Motor neuron (in vitro differentiated cells): ENCODE data around the gene TSPEAR. TPM values are rescaled to one million over a fixed set of nuclear protein-coding genes. Genes with fewer than 3 reads are reported as not detected.
A peak's percentile ranks its signal among the peaks of the same experiment; 100 is the strongest.
"Not testable (repeated sequence)": the region's sequence is repeated elsewhere in the genome, so short reads cannot be mapped to it uniquely, and the experiment has no call there.

Experiments used
- ATAC-seq, 8 experiments: fragments of 200-7000 bp; cut with Tn5 transposase; replicated peaks in 6 of 8; 2 replicates each; pipeline ENCODE4 v1.8.0; 2021; ENCODE audit warnings: mild to moderate bottlenecking in 8 of 8, moderate library complexity in 8 of 8
- H3K27ac ChIP-seq, 2 donors: fragments of 250-450 bp; sonication (Bioruptor Pico); 2 replicates each; pipeline ENCODE4 v1.9.0; 2021; ENCODE audit warnings: antibody characterized with exemption in 2 of 2, mild to moderate bottlenecking in 2 of 2, moderate library complexity in 1 of 2
- H3K4me1 ChIP-seq, 2 donors: fragments of 250-450 bp; sonication (Bioruptor Pico); replicated peaks in 1 of 2; 2 replicates each; pipeline ENCODE4 v1.6.1; 2021; ENCODE audit warnings: antibody characterized with exemption in 2 of 2, mild to moderate bottlenecking in 2 of 2, moderate library complexity in 1 of 2
- H3K4me3 ChIP-seq, 5 donors: fragments of 250-450 bp; sonication (Bioruptor Pico); 2 replicates each; pipeline ENCODE4 v1.9.0; 2021; ENCODE audit warnings: antibody characterized with exemption in 5 of 5, mild to moderate bottlenecking in 5 of 5, moderate library complexity in 4 of 5
- WGBS, 10 experiments: fragments of 450-650 bp; shearing (Covaris generic); methylation state at CpG; one replicate each; pipeline ENCODE4 v1.0.0; 2022; 5-methylcytosine and 5-hydroxymethylcytosine counted together
- in situ Hi-C, 9 experiments: fragments of 400-800 bp; cut with MboI; loops; one replicate each; pipeline ENCODE4 v1.15.0; 2021; ENCODE audit warnings: low sequenced_read_pairs in 9 of 9, low pct_unique_long_range_greater_than_20kb in 2 of 9; ENCODE audit not compliant: unreplicated experiment in 9 of 9
- total RNA-seq, 8 experiments: library from RNA; unstranded; fragments of 300-600 nt; gene quantifications; 2 replicates each; pipeline versions ENCODE4 v1.2.3 to v1.2.4, GENCODE V29; 2022

TSPEAR gene
- total RNA-seq, 8 experiments from 2014 or later = 0.21 to 0.66 (median 0.31) TPM; not detected in 1

DNA sequence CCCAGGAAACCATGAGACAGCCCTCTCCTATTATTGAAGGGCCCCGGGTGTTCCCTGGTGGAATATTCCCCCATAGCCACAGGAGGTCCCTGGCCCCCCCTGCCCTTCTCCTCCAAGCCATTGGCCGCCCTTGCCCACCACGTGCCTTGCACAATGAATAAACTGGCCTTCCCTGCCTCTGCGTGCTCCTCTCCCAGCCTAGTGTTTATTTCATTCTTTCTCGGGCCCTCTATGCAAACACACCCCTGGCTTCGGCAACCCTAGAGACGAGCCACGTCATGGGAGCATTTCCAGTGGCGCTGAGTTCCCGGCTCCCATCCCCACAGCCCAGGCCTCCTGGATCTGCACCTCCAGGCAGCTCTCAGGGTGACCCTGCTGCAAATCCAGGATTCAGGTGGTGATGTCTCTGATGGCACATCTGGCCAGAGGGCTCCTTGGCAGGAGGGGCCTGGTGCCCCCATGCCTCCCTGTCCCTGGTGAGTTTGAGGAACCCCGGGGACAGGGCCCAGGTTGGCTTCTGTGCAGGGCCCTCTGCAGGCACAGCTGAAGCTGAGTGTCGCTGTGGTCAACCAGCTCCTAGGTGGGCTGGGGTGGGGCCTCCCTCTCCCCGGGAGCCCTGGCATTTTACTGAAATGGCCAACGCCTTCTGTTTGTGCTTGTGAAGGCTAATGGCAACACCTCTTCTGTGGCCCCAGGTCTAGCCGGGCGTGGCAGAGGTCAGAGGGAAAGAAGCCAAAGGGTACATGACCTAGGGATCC is 8.2 kb downstream of the TSPEAR start:
- Histone ChIP-seq H3K27ac (no peak overlapping the region), H3K4me1 (peaks cover 26 to 36% of the 10 kb centered on the region in 2 donors), H3K4me3 (no peak overlapping the region)
- in situ Hi-C loops = no loop called here
- peak; percentile 48 to 94 (median 80) for ATAC-seq
- 19 to 78% (median 35%) methylated on average over 1 to 6 of the region's 16 CpGs; no CpG with 5 or more reads in 4 of the 10 experiments for WGBS, 10 experiments

DNA sequence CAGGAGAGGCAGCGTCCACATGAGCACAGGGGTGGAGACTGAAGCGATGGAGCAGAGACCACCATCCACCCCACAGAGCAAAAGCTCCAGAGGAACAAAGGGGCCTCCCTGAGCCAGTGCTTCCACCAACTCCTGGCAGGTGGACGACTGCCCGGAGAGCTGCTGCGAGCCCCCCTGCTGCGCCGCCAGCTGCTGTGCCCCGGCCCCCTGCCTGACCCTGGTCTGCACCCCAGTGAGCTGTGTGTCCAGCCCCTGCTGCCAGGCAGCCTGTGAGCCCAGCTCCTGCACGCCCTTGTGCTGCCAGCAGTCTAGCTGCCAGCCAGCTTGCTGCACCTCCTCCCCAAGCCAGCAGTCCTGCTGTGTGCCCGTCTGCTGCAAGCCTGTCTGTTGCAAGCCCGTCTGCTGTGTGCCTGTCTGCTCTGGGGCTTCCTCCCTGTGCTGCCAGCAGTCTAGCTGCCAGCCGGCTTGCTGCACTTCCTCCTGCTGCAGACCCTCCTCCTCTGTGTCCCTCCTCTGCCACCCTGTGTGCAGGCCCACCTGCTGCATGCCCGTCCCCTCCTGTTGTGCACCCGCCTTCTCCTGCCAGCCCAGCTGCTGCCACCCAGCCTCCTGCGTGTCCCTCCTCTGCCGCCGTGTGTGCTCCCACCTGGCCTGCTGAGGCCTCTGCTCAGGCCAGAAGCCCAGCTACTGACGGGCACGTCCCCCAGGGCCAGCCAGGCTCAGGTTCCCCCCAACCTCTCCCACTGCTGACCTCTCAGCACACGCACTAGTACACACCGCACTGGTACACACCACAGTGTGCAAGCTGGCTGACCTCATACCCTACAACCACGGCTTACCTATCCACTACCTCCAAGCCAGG is 9.0 kb downstream of the TSPEAR start:
- no peak overlapping the region for H3K27ac ChIP-seq
- in situ Hi-C loops = no loop called here
- H3K4me3 ChIP-seq = no peak overlapping the region
- no peak for ATAC-seq
- H3K4me1 ChIP-seq = peaks cover 20 to 35% of the 10 kb centered on the region in 2 donors
- 42 to 87% methylated on average over 3 to 7 of the region's 22 CpGs; no CpG with 5 or more reads in 8 of the 10 experiments for WGBS, 10 experiments

DNA sequence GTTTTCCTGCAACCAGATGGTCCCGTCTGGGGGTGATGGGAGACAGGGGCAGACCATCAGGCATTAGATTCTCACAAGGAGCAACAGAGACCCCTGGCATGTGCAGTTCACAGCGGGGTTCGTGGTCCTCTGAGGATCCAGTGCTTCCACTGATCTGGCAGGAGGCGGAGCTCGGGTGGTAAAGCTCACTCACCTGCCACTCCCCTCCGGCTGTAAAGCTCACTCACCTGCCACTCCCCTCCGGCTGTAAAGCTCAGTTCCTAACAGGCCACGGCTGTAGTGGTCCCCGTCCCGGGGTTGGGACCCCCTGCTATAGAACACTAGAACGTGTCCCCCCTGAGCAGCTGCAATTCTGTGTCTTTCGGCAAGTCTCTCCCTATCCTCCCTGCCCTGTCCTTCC is 9.8 kb downstream of the TSPEAR start:
- in situ Hi-C loops = no loop called here
- H3K4me1 ChIP-seq = peaks cover 20 to 32% of the 10 kb centered on the region in 2 donors
- WGBS, 10 experiments = 0 to 100% (median 72%) methylated on average over 1 to 3 of the region's 12 CpGs; no CpG with 5 or more reads in 7 of the 10 experiments
- no peak for ATAC-seq
- H3K4me3 ChIP-seq = no peak overlapping the region
- no peak overlapping the region for H3K27ac ChIP-seq

DNA sequence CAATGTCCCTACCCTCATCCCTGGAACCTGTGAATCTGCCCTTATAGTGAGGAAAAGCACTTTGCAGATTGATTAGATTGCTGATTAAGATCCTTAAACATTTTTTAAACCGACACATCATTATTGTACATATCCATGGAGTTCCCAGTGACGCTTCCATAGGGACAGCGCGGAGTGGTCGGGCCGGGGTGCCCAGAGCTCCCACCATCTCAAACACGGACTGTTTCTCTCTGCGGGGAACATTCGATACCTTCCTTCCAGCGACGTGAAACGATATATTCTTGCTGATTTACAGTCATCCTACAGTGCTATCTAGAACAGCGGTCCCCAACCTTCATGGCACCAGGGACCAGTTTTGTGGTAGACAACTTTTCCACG is 10.4 kb downstream of the TSPEAR start:
- Histone ChIP-seq H3K27ac (no peak overlapping the region), H3K4me3 (no peak overlapping the region), H3K4me1 (peaks cover 19 to 32% of the 10 kb centered on the region in 2 donors)
- 50 to 100% (median 66%) methylated on average over 2 to 14 of the region's 14 CpGs; no CpG with 5 or more reads in 3 of the 10 experiments for whole genome bisulfite sequencing, 10 experiments
- in situ Hi-C loops = no loop called here
- ATAC-seq = no peak

DNA sequence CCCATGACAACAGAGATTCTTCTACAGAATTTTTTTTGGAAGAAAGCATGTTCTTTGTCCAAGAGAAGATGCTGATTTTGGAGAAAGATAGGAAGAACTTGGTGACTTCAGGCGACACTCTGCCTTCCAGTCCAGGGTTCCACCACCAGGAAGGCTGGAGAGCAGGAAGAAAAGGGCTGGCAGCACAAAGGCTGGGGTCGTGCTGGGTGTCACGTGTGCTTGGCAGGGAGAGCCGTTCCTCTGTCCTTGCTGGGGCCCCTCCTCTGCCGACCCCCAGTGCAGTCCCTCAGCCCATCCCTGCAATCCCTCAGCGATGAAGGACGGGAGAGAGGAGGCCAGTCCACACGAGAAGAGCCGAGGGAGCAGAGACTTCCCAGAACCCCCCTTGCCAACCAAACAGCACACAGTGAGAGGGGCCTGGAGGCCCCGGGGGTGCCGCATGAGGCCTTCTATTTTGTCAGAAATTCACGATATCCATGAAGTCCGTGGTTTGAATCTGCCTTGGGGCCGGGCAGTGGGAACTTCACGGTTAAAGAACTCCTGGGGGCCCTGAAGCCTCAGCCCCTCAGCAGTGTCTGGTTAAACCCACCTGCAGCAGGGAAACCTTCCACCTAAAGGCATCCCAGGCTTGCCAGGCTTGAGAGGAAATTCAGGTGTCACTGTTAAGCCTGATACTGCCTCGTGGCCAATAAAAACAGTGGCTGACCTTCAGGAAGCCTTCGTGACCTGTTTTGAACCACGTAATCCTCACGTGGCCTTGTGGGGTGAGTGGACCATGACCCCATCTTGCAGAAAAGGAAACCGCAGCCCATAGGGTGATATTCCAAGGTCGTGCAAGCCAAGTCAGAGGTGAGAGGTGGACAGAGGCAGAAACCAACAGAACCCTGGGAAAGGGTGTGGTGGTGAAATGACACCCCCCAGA is 11.0 kb downstream of the TSPEAR start:
- in situ Hi-C loops = no loop called here
- no peak overlapping the region for H3K27ac ChIP-seq
- H3K4me1 ChIP-seq = peaks cover 17 to 32% of the 10 kb centered on the region in 2 donors
- 0 to 100% (median 76%) methylated on average over 1 to 9 of the region's 21 CpGs; no CpG with 5 or more reads in 2 of the 10 experiments for WGBS, 10 experiments
- ATAC-seq = no peak
- H3K4me3 ChIP-seq = no peak overlapping the region

DNA sequence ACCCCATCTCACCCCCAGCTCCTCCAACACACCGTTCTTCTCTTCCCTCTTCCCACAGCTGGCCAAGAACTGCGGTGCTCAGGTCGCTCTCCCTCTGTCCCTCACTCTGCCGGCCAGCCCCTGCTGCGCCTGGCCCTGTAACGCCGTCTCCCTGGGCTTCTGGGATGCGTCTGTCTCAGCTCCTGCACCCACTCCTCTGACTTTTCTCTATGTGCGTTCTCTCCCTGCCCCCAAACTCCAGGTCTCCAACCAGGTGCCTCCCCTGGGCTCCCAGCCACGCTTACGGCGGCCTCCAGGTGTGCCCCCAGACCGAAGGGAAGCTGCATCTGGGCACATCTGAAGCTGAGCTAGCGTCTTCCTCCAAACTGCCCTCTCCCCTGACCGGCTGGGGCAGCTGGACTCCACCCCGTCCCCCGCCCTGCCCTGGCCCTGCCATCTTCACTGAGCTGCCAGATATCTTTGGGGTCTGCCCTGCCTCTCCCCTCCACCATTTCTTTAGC is 11.8 kb downstream of the TSPEAR start:
- no peak overlapping the region for H3K27ac ChIP-seq
- 4 to 77% methylated on average over 4 to 7 of the region's 17 CpGs; no CpG with 5 or more reads in 8 of the 10 experiments for WGBS, 10 experiments
- in situ Hi-C loops = no loop called here
- no peak for ATAC-seq
- peaks cover 14 to 32% of the 10 kb centered on the region in 2 donors for H3K4me1 ChIP-seq
- H3K4me3 ChIP-seq = no peak overlapping the region

DNA sequence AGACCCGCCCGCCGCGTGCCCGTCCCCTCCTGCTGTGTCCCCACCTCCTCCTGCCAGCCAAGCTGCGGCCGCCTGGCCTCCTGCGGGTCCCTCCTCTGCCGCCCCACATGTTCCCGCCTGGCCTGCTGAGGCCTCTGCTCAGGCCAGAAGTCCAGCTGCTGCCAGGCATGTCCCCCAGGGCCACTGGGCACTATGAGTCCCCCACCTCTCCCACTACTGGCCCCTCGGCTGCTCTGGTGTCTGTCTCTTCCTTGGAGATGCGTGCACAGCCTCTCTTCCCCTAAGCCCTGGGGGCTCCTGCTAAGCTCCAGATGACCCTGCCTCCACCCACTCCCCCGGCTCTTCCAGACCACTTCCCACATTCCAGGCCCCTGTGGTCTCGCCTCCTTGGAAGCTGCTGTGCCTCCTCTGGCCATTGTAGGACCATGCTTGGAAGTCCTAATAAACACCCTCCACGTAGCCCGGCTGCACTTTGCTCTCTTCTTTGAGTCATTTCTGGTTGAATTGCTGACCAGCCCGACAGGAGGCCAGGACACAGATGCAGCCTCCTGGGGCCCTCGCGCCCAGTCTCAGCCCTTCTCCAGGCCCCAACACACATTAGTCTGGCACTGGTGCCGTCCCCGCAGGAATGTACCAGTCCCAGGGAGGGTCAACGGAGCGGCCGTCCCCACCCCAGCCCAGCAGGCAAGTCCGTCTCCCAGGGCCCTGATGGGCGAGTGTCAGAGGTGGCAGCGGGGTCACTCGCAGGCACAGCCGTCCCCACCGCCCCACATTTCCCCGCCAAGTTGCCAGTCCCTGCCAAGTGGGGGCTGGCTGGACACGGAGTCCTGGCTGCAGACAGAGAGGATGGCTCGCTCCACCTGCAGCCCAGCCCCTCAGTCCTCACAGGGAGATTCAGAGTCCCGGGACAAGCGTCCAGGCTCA is 13.3 kb downstream of the TSPEAR start:
- in situ Hi-C loops = no loop called here
- Histone ChIP-seq H3K4me1 (peaks cover 10 to 32% of the 10 kb centered on the region in 2 donors), H3K4me3 (no peak overlapping the region), H3K27ac (no peak overlapping the region)
- peak in 6 of 8 experiments; percentile 18 to 65 (median 58) for ATAC-seq
- WGBS, 10 experiments = 31 to 85% (median 84%) methylated on average over 3 to 12 of the region's 35 CpGs; no CpG with 5 or more reads in 7 of the 10 experiments

DNA sequence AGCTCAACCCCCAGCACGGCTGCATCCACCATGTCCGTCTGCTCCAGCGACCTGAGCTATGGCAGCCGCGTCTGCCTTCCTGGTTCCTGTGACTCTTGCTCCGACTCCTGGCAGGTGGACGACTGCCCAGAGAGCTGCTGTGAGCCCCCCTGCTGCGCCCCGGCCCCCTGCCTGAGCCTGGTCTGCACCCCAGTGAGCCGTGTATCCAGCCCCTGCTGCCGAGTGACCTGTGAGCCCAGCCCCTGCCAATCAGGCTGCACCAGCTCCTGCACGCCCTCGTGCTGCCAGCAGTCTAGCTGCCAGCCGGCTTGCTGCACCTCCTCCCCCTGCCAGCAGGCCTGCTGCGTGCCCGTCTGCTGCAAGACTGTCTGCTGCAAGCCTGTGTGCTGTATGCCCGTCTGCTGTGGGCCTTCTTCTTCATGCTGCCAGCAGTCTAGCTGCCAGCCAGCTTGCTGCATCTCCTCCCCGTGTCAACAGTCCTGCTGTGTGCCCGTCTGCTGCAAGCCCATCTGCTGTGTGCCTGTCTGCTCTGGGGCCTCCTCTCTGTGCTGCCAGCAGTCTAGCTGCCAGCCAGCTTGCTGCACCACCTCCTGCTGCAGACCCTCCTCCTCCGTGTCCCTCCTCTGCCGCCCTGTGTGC is 14.1 kb downstream of the TSPEAR start, which contains the start of gene KRTAP10-12:
TSS of gene KRTAP10-12 (plus strand) at position 1 of the 639 bp plus-strand sequence. CDS start at position 31, 30 bp downstream.
- H3K4me1 ChIP-seq = peaks cover 10 to 26% of the 10 kb centered on the region in 2 donors
- ATAC-seq, H3K27ac ChIP-seq, in situ Hi-C loops, H3K4me3 ChIP-seq: not testable (repeated sequence)
- 80% methylated on average over 1 of the region's 21 CpGs; no CpG with 5 or more reads in 9 of the 10 experiments for WGBS, 10 experiments

DNA sequence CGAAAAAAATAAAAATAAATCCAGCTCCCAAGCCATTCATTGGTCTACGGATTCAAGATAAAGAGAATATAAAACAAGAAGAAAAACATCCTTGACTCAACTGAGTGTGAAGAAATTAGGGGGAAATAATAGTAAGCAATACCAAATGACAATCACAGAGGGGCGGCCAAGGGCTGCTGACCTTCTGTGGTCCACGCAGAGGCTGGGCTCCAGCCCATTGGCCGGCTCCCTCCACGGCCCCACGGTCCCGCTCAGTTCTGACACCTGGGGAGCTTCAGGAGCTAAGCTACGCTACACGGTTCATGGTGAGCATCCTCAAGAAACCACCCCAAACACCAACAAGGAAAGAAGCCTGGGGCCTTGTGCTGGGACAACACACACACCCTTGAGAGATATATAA is 14.8 kb downstream of the TSPEAR start:
- in situ Hi-C loops = no loop called here
- Histone ChIP-seq H3K27ac (no peak overlapping the region), H3K4me3 (no peak overlapping the region), H3K4me1 (peaks cover 10 to 24% of the 10 kb centered on the region in 2 donors)
- no peak for ATAC-seq
- WGBS, 10 experiments = 38 to 100% (median 87%) methylated on average over 1 to 10 of the region's 10 CpGs

DNA sequence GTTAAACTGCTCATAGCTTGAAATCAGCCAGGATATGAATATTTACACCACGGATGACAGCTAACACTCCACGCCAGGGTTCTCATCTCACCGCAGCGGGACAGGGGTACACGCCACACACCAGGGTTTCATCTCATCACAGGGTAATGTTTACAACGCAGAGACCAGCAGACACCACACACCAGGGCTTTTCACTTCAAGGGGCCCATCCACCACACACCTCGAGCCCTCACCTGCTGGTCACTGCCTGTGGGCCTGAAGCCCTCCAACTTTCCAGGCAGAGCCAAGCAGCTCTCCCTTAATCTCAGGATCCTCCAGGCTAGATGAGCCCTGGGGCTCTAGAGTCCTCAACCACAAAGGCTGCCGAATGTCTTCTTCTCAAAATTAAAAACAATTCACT is 15.7 kb downstream of the TSPEAR start:
- no peak for ATAC-seq
- in situ Hi-C loops = no loop called here
- WGBS, 10 experiments = 10 to 100% (median 81%) methylated on average over 1 to 8 of the region's 8 CpGs; no CpG with 5 or more reads in 2 of the 10 experiments
- H3K4me1 ChIP-seq = peaks cover 5 to 21% of the 10 kb centered on the region in 2 donors
- no peak overlapping the region for H3K4me3 ChIP-seq
- H3K27ac ChIP-seq = no peak overlapping the region

DNA sequence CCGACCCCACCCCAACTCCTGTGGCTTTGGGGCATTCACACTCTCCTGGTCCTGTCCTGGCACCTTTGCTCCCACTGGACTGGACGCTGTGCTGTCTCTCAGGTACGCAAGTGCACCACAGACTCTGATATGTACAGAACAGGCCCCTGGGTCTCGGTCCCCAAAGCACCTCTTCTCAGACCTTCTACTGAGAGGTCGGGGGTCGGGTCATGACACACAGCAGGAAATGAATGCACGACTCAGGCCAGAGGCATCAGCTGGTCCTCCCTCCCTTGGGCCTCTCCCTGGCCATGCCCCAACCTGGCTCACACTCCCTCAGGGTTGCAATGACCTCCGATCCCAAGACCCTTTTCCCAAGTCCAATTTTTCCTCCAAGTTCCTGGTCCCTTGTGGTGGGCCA is 16.2 kb downstream of the TSPEAR start:
- H3K27ac ChIP-seq = no peak overlapping the region
- 6 to 100% (median 82%) methylated on average over 1 to 6 of the region's 8 CpGs; no CpG with 5 or more reads in 5 of the 10 experiments for WGBS, 10 experiments
- in situ Hi-C loops = no loop called here
- no peak overlapping the region for H3K4me3 ChIP-seq
- no peak for ATAC-seq
- H3K4me1 ChIP-seq = peaks cover 3 to 18% of the 10 kb centered on the region in 2 donors
